Astrocyte (in vitro differentiated cells and primary cell): ENCODE results near the gene RASIP1. TPM values are rescaled to one million over a fixed set of nuclear protein-coding genes. Genes with fewer than 3 reads are reported as not detected.

ENCODE experiments used
- DNase-seq: peaks from one replicate; pipeline ENCODE4 v3.0.0-alpha.2; 2010; ENCODE audit warnings: low read depth
- FAIRE-seq: peaks from 2 replicates; lab custom pipeline; 2011; peaks lifted over from hg19 to GRCh38; lab: Jason Lieb, UNC
- H2AFZ ChIP-seq: 2 replicates; pipeline ENCODE4 v1.6.0; 2012; ENCODE audit warnings: low read depth, low read length, inconsistent platforms
- H3K27ac ChIP-seq: 2 replicates; pipeline ENCODE4 v1.5.1; 2011; ENCODE audit warnings: low read depth, low read length, inconsistent platforms
- H3K27me3 ChIP-seq: 2 replicates; pipeline ENCODE4 v1.6.0; 2011; ENCODE audit warnings: low read length, inconsistent platforms; ENCODE audit not compliant: insufficient read depth
- H3K36me3 ChIP-seq: 2 replicates; pipeline ENCODE4 v1.5.1; 2011; ENCODE audit warnings: low read length, inconsistent platforms; ENCODE audit not compliant: insufficient read depth
- H3K4me1 ChIP-seq: 2 replicates; pipeline ENCODE4 v1.5.1; 2011; ENCODE audit warnings: low read length, inconsistent platforms; ENCODE audit not compliant: insufficient read depth
- H3K4me2 ChIP-seq: 2 replicates; pipeline ENCODE4 v1.6.0; 2012; ENCODE audit warnings: low read length, inconsistent platforms
- H3K4me3 ChIP-seq: 2 replicates; pipeline ENCODE4 v1.5.1; 2011; ENCODE audit warnings: low read depth, mild to moderate bottlenecking, low read length, inconsistent platforms; ENCODE audit not compliant: insufficient read depth
- H3K79me2 ChIP-seq: 2 replicates; pipeline ENCODE4 v1.6.0; 2012; ENCODE audit warnings: mild to moderate bottlenecking, low read length, inconsistent platforms; ENCODE audit not compliant: insufficient read depth
- H3K9ac ChIP-seq: 2 replicates; pipeline ENCODE4 v1.6.0; 2012; ENCODE audit warnings: mild to moderate bottlenecking, low read length, inconsistent platforms
- H3K9me3 ChIP-seq: 2 replicates; pipeline ENCODE4 v1.5.1; 2012; ENCODE audit warnings: low read depth, mild to moderate bottlenecking, low read length, inconsistent platforms; ENCODE audit not compliant: insufficient read depth
- H4K20me1 ChIP-seq: 2 replicates; pipeline ENCODE4 v1.6.0; 2012; ENCODE audit warnings: low read length, inconsistent platforms; ENCODE audit not compliant: insufficient read depth
- H3K27ac Mint-ChIP-seq: one replicate; pipeline ENCODE4 v1.8.0; 2021; ENCODE audit warnings: mild to moderate bottlenecking, mixed read lengths; ENCODE audit not compliant: unreplicated experiment
- H3K27me3 Mint-ChIP-seq: one replicate; pipeline ENCODE4 v1.8.0; 2021; ENCODE audit warnings: low read depth, mixed read lengths; ENCODE audit not compliant: unreplicated experiment
- H3K36me3 Mint-ChIP-seq: one replicate; pipeline ENCODE4 v1.8.0; 2021; ENCODE audit warnings: low read depth, mixed read lengths; ENCODE audit not compliant: unreplicated experiment
- H3K4me1 Mint-ChIP-seq: one replicate; pipeline ENCODE4 v1.8.0; 2021; ENCODE audit warnings: low read depth, mixed read lengths; ENCODE audit not compliant: unreplicated experiment
- H3K4me3 Mint-ChIP-seq: one replicate; pipeline ENCODE4 v1.8.0; 2021; ENCODE audit warnings: mild to moderate bottlenecking, moderate library complexity, mixed read lengths; ENCODE audit not compliant: unreplicated experiment
- H3K9me3 Mint-ChIP-seq: one replicate; pipeline ENCODE4 v1.8.0; 2021; ENCODE audit warnings: mild to moderate bottlenecking, mixed read lengths; ENCODE audit not compliant: unreplicated experiment
- EZH2 ChIP-seq: IDR thresholded peaks from 2 replicates; pipeline ENCODE4 v1.6.1; 2012; ENCODE audit warnings: mild to moderate bottlenecking, low read length, inconsistent platforms; ENCODE audit not compliant: insufficient read depth
- total RNA-seq: library from RNA; stranded (reverse); gene quantifications from 2 replicates; pipeline ENCODE4 v1.2.1, GENCODE V29; 2021
- TF ChIP-seq, protein P1 (sequence below): IDR thresholded peaks from 2 replicates; pipeline ENCODE4 v1.5.1; 2011; ENCODE audit warnings: low read depth, mild to moderate bottlenecking, inconsistent platforms, low read length, moderate library complexity; ENCODE audit not compliant: insufficient read depth

The RASIP1 gene
- total RNA-seq, 1 donor from 2014 or later: 0.68 TPM

DNA sequence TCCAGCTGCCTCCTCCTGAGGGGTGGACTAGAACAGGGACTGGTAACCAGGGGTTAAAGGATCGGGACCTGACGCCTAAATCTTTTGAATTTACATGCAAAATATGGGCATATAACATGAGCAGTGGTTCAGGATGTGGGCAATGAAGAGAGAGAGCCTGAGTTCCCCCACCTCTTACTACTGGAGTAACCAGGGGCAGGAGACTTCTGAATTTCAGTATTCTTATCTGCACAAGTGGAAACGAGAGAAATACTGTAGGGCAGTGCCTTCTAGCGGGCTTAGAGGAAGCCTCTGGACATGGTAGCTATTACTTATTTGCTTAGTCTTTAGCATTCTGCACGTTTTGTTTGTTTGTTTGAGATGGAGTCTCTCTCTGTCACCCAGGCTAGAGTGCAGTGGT lies 44.1 kb upstream of the RASIP1 start:
- Histone ChIP-seq H2AFZ (no peak overlapping the region), H3K9ac (no peak overlapping the region)

DNA sequence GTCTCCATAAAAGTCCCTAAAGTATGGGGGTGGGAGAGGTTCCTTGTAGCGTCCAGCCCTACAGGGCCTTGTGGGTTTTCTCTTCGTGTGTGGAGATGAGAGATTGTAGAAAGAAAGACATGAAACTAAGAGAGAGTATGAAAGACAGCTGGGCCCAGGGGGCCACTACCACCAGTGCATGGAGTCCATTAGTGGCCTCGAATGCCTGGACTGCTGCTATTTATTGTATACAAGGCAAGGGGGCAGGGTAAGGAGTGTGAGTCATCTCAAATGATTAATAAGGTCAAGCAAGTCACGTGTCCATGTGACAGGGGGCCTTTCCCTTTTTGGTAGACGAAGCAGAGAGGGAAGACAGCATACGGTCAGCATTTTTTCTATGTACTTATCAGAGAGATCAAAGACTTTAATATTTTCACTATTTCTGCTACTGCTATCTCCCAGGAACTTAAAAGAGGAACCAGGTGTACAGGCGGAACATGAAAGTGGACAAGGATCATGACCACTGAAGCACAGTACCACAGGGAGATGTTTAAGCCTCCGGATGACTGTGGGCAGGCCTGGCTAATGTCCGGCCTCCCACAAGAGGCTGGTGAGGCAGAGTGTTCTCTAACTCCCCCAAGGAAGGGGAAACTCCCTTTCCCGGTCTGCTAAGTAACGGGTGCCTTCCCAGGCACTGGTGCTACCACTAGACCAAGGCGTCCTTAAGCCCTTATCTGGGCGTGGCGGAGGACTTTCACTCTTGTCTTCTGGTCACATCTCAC lies 40.4 kb upstream of the RASIP1 start:
- no peak for FAIRE-seq

More for the DNA sequence above, 44.1 kb upstream of the RASIP1 start:
- H3K36me3 ChIP-seq: no peaks in the 10 kb centered on the region
- Mint-ChIP-seq H3K36me3 (peaks cover 1% of the 10 kb centered on the region), H3K4me3 (no peak overlapping the region), H3K27ac (no peak overlapping the region), H3K27me3 (peaks cover 13% of the 10 kb centered on the region), H3K4me1 (peaks cover 6% of the 10 kb centered on the region), H3K9me3 (no peaks in the 10 kb centered on the region)
- FAIRE-seq (no peak), DNase-seq (no peak)
- H3K4me1 ChIP-seq: peaks cover 7% of the 10 kb centered on the region
- H3K79me2 ChIP-seq: no peaks in the 10 kb centered on the region
- no peaks in the 10 kb centered on the region for H3K9me3 ChIP-seq
- TF ChIP-seq EZH2: no peak
- H3K27ac ChIP-seq: no peak overlapping the region
- no peak overlapping the region for H3K4me3 ChIP-seq
- H4K20me1 ChIP-seq: no peaks in the 10 kb centered on the region
- H3K27me3 ChIP-seq: no peaks in the 10 kb centered on the region
- H3K4me2 ChIP-seq: no peak overlapping the region

DNA sequence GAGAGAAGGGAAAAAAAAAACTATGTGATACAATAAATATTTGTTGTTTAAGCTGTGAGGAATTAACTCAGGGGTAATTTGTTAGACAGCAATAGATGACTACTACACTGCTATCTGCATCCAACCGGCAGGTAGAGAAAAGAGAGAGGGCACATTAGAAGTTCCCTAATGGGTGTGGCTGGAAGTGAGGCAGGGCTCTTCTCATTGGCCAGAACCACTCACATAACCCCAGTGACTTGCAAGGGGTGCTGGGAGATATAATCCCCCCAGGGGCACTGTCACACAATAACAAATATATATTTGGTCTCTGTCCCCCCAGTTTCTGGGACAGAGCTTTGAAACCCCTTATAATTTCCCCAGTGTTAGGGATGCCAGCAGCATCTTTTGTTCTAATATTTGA lies 39.2 kb upstream of the RASIP1 start:
- H3K36me3 Mint-ChIP-seq: peaks cover 2% of the 10 kb centered on the region
- no peaks in the 10 kb centered on the region for H3K9me3 Mint-ChIP-seq
- peaks cover 6% of the 10 kb centered on the region for H3K4me1 Mint-ChIP-seq
- TF ChIP-seq, protein P1, sequence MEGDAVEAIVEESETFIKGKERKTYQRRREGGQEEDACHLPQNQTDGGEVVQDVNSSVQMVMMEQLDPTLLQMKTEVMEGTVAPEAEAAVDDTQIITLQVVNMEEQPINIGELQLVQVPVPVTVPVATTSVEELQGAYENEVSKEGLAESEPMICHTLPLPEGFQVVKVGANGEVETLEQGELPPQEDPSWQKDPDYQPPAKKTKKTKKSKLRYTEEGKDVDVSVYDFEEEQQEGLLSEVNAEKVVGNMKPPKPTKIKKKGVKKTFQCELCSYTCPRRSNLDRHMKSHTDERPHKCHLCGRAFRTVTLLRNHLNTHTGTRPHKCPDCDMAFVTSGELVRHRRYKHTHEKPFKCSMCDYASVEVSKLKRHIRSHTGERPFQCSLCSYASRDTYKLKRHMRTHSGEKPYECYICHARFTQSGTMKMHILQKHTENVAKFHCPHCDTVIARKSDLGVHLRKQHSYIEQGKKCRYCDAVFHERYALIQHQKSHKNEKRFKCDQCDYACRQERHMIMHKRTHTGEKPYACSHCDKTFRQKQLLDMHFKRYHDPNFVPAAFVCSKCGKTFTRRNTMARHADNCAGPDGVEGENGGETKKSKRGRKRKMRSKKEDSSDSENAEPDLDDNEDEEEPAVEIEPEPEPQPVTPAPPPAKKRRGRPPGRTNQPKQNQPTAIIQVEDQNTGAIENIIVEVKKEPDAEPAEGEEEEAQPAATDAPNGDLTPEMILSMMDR: no peak
- no peak for TF ChIP-seq EZH2
- Histone ChIP-seq H3K79me2 (no peaks in the 10 kb centered on the region), H4K20me1 (no peaks in the 10 kb centered on the region), H3K27ac (no peak overlapping the region), H3K4me1 (peaks cover 7% of the 10 kb centered on the region), H3K9me3 (no peaks in the 10 kb centered on the region), H3K27me3 (no peaks in the 10 kb centered on the region), H3K9ac (no peak overlapping the region), H3K4me2 (no peak overlapping the region), H3K36me3 (no peaks in the 10 kb centered on the region), H3K4me3 (no peak overlapping the region), H2AFZ (no peak overlapping the region)
- FAIRE-seq (no peak), DNase-seq (no peak)
- no peak overlapping the region for H3K4me3 Mint-ChIP-seq
- no peak overlapping the region for H3K27ac Mint-ChIP-seq
- peaks cover 4% of the 10 kb centered on the region for H3K27me3 Mint-ChIP-seq

More for the DNA sequence above, 40.4 kb upstream of the RASIP1 start:
- Mint-ChIP-seq H3K27me3 (peaks cover 12% of the 10 kb centered on the region), H3K4me1 (peaks cover 6% of the 10 kb centered on the region), H3K9me3 (no peaks in the 10 kb centered on the region), H3K27ac (peak overlapping the region; percentile 55), H3K36me3 (peaks cover 2% of the 10 kb centered on the region), H3K4me3 (no peak overlapping the region)
- Histone ChIP-seq H3K79me2 (no peaks in the 10 kb centered on the region), H3K27me3 (no peaks in the 10 kb centered on the region), H3K4me1 (peaks cover 7% of the 10 kb centered on the region), H4K20me1 (no peaks in the 10 kb centered on the region), H3K27ac (no peak overlapping the region), H3K9me3 (no peaks in the 10 kb centered on the region), H2AFZ (peak overlapping the region; percentile 52), H3K36me3 (no peaks in the 10 kb centered on the region), H3K4me2 (no peak overlapping the region), H3K9ac (no peak overlapping the region), H3K4me3 (no peak overlapping the region)
- TF ChIP-seq EZH2: no peak
- TF ChIP-seq, protein P1: no peak
- DNase-seq: peak; percentile 22
